AG04450 (cell line): ENCODE data around the gene HES6. TPM values are rescaled to one million over a fixed set of nuclear protein-coding genes. Genes with fewer than 3 reads are reported as not detected.

Source experiments
- CTCF ChIA-PET: fragments of 300-600, 350-600 bp; formaldehyde crosslinking; extraction: SDS; loops from one replicate; lab custom pipeline; 2022; ENCODE audit warnings: antibody characterized with exemption, inconsistent platforms; lab: Charles Lee
- POLR2A ChIA-PET: fragments of 350-600 bp; formaldehyde crosslinking; extraction: SDS; loops from one replicate; lab custom pipeline; 2021; ENCODE audit warnings: antibody characterized with exemption, inconsistent platforms; lab: Yijun Ruan, JAX
- DNase-seq: peaks from one replicate; pipeline ENCODE4 v3.0.0-alpha.2; 2011; ENCODE audit warnings: low read depth, low spot score
- H3K27ac ChIP-seq: one replicate; pipeline ENCODE4 v1.5.1; 2012; ENCODE audit warnings: low read depth, low read length, control low read depth
- H3K27me3 ChIP-seq: one replicate; pipeline ENCODE4 v1.6.0; 2012; ENCODE audit warnings: low read length; ENCODE audit not compliant: control insufficient read depth, insufficient read depth
- H3K4me3 ChIP-seq: 2 replicates; pipeline ENCODE4 v1.5.1; 2011; ENCODE audit warnings: mild to moderate bottlenecking, low read depth, low read length, control low read depth
- H3K9me3 ChIP-seq: 2 replicates; pipeline ENCODE4 v1.5.1; 2012; ENCODE audit warnings: low read length; ENCODE audit not compliant: control insufficient read depth, insufficient read depth
- CTCF ChIP-seq: IDR thresholded peaks from 2 replicates; pipeline ENCODE4 v1.5.1; 2011; ENCODE audit warnings: low read depth, low read length, control low read depth, inconsistent platforms
- polyA plus RNA-seq: library from polyadenylated mRNA; depleted of rRNA; stranded (reverse); fragments of >200 nt; gene quantifications from 2 replicates; pipeline ENCODE4 v1.2.3, GENCODE V29; 2011

HES6 gene
- polyA plus RNA-seq, 1 experiment, result 2.9 TPM

- TF ChIP-seq CTCF, result no peak
Observed at GRCh38 chr2:238239543-238239862, 335 bp downstream of the HES6 start.

GRCh38 chr2:238238766-238239542 is 884 bp downstream of the HES6 start:
- DNase-seq, result no peak
- POLR2A ChIA-PET, result no interaction called here
- H3K9me3 ChIP-seq, result peaks cover 6% of the 10 kb centered on the region; the same call in 1 of the 2 replicates
- peak overlapping the region; percentile 64; the same call in 1 of the 2 replicates for H3K4me3 ChIP-seq
- CTCF ChIA-PET, result no interaction called here
- no peak for TF ChIP-seq CTCF
- peaks cover 29% of the 10 kb centered on the region for H3K27me3 ChIP-seq
- no peak overlapping the region for H3K27ac ChIP-seq

More at GRCh38 chr2:238239543-238239862, 335 bp downstream of the HES6 start:
- Histone ChIP-seq H3K27me3 (peaks cover 29% of the 10 kb centered on the region), H3K9me3 (peaks cover 6% of the 10 kb centered on the region; the same call in 1 of the 2 replicates), H3K27ac (no peak overlapping the region), H3K4me3 (peak overlapping the region; percentile 64)
- DNase-seq, result no peak
- CTCF ChIA-PET, result no interaction called here
- POLR2A ChIA-PET, result interaction anchor here (1.0 kb wide), 1 partner anchor 70 kb away, joined by 4 read pairs; no protein-coding TSS in a partner anchor

- H3K27ac ChIP-seq, result no peak overlapping the region
- DNase-seq, result no peak
- CTCF ChIA-PET, result no interaction called here
- H3K9me3 ChIP-seq, result peaks cover 6% of the 10 kb centered on the region; the same call in 1 of the 2 replicates
- no peak for TF ChIP-seq CTCF
- peaks cover 29% of the 10 kb centered on the region for H3K27me3 ChIP-seq
- POLR2A ChIA-PET, result interaction anchor here (0.6 kb wide), 2 partner anchors 111 to 575 kb away, joined by 3 to 4 read pairs; no protein-coding TSS in a partner anchor
- H3K4me3 ChIP-seq, result no peak overlapping the region
Observed at GRCh38 chr2:238238311-238238765, 1.5 kb downstream of the HES6 start.

GRCh38 chr2:238237431-238238135 is 2.3 kb downstream of the HES6 start:
- Histone ChIP-seq H3K4me3 (no peak overlapping the region), H3K9me3 (peaks cover 6% of the 10 kb centered on the region; the same call in 1 of the 2 replicates), H3K27ac (no peak overlapping the region), H3K27me3 (peaks cover 32% of the 10 kb centered on the region)
- ChIA-PET CTCF (interaction anchor here (0.7 kb wide), 1 partner anchor 376 kb away, joined by 3 read pairs; no protein-coding TSS in a partner anchor), POLR2A (interaction anchor here (0.6 kb wide), 2 partner anchors 111 to 575 kb away, joined by 3 to 4 read pairs; no protein-coding TSS in a partner anchor)
- DNase-seq, result no peak
- TF ChIP-seq CTCF, result no peak
